Activated naive CD4-positive, alpha-beta T cell treated with anti-CD3 and anti-CD28 coated beads, Interleukin-2, amount 50 U/mL, for 72 hours (primary cell): ENCODE data around the gene KCNQ1OT1. TPM values are rescaled to one million over a fixed set of nuclear protein-coding genes. Genes with fewer than 3 reads are reported as not detected.

Source experiments
- ATAC-seq, 2 donors: fragments of 150-1000 bp; cut with Tn5 transposase; 2 replicates each; pipeline ENCODE4 v1.10.0; 2021; ENCODE audit warnings: mild to moderate bottlenecking in 2 of 2, moderate library complexity in 2 of 2
- DNase-seq, 2 donors: peaks; one replicate each; pipeline ENCODE4 v3.0.0; 2021 to 2022; ENCODE audit warnings: low spot score in 2 of 2
- H3K27ac Mint-ChIP-seq, 2 donors: one replicate each; pipeline ENCODE4 v1.8.0; 2022; ENCODE audit warnings: mild to moderate bottlenecking in 2 of 2, mixed read lengths in 2 of 2
- H3K36me3 Mint-ChIP-seq, 2 donors: one replicate each; pipeline ENCODE4 v1.8.0; 2022; ENCODE audit warnings: mixed read lengths in 2 of 2
- H3K9me3 Mint-ChIP-seq, 2 donors: one replicate each; pipeline ENCODE4 v1.8.0; 2022; ENCODE audit warnings: mixed read lengths in 2 of 2
- total RNA-seq, 2 donors: library from RNA; stranded (reverse); gene quantifications; one replicate each; pipeline ENCODE4 v1.2.3, GENCODE V29; 2022

KCNQ1OT1 gene
- total RNA-seq, 2 donors from 2014 or later: 0.30 to 0.49 TPM

DNA sequence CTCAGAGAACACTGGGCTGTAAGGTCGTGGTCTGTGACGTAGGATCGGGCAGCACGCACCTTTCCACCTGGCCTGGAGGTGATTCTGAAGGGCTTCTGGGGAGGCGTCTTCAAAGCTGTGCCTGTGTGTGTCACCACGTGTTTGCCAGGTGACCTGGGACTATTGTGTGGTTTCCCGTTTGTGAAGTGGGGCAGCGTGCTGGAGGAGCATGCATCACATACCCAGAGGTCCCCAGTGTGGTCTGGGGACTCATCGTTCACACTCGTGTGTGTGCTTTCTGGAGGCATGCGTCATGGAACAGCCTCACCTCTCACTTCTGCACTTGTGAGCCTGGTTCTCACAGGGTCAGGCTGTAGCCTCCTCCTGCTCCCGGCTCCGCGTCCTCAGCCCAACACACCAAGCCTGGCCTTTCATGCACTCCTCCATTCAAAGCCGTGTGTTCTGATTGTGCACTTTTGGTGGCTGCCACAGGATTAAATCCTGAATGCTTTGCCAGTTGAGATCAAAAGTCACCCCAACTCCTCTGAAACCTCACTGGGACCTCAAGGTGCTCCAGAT lies 106.3 kb downstream of the KCNQ1OT1 start:
- H3K36me3 Mint-ChIP-seq: peaks cover 24 to 26% of the 10 kb centered on the region in 2 donors
- peak in 1 of 2 donors; percentile 44 for DNase-seq
- ATAC-seq: no peak
- H3K27ac Mint-ChIP-seq: no peak overlapping the region
- H3K9me3 Mint-ChIP-seq: peaks cover 11 to 27% of the 10 kb centered on the region in 2 donors

DNA sequence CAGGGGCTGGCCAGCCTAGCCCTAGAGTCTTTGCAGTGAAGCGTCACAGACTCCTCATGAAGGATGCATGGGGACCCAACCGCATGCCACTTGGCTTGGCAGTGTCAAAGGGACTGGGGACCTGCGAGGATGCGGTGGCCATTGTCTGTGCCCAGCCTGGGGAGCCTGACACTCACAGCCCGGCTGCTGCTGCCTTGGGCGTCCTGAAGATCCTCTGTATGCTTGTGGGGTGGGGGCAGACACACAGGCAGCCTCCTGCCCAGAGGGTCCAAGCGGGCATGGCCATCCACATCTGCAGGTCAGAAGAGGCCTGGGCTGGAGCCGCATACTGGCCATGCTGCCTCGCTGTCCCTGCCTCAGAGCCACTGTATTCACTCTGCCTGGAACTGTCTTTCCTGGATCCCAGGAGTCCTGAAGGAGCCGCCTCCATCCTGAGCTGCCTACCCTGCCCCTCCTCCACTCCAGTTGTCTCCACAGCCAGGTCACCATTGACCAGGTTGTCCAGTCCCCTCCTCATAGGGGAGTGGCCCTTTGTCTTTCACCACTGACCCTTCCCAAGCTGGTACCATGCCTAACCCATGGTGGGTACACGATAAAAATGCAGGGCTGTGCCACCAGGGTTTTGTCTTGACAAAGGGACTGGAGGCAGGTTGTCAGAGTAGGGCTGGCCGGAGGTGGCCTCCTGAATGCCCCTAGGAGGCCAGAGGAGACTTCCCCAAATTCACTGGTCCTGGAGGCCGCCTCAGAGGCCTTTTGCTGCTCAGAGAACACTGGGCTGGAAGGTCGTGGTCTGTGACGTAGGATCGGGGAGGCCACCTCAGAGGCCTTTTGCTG lies 107.0 kb downstream of the KCNQ1OT1 start:
- Mint-ChIP-seq H3K27ac (no peak overlapping the region), H3K36me3 (peaks cover 19 to 24% of the 10 kb centered on the region in 2 donors), H3K9me3 (peaks cover 11 to 21% of the 10 kb centered on the region in 2 donors)
- DNase-seq (no peak), ATAC-seq (no peak)

DNA sequence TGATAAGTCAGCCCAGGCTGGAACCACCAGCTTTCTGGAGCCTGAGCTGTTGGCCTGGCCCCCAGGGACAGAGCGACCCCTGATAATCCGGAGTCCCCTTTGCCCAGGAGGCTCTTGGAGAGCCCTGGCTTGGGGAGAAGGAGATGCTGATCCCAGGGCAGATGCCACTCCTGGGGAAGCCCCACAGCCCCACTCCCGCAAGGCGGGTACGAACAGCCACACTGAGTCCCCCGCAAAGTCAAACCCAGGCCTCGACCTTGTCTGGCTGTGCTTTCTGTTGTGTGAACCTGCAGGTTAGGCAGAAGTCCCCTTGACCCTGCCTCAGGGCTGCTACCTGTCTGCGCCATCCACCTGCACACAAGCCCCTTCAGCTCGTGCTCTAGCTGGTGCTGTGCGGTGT lies 108.0 kb downstream of the KCNQ1OT1 start:
- H3K36me3 Mint-ChIP-seq: peaks cover 13 to 24% of the 10 kb centered on the region in 2 donors

DNA sequence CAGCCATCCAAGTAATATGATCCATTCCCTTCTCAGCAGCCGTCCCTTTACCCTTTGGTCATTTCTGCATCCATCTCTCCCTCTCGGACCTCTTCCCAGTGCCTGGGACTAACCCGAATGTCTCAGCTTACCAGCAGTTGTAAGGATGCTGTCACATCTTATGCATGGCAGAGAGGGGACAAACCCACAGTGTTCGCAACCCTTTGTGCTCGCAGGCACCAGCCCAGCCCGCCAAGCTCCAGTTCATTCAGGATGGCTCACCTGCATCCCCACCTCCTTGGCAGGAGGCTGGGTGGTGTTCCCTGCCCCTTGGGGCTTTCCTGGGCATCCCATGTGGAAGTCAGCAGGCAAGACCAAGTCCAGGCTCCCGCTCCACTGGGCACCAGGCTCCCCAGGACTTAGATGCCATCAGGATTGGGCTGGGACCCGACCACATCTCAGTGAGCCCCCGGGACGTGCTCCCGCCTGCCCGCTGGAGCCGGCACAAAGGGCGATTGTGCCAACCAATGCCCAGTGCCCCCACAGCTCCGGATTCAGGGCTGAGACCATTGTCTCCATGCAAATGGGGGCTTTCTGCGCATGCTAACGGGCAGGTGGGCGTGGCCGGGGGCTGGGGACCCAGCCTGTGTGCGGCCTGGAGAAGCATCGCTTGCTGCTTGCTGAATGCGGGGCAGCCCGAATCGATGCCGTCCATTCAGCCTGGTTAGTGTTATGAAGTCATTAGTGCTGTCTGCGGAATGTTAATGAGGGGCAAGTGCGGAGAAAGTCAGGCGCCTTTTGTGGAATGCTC lies 108.6 kb downstream of the KCNQ1OT1 start:
- peaks cover 7 to 17% of the 10 kb centered on the region in 2 donors for H3K9me3 Mint-ChIP-seq
- H3K27ac Mint-ChIP-seq: no peak overlapping the region
- no peak for ATAC-seq
- peaks cover 13 to 24% of the 10 kb centered on the region in 2 donors for H3K36me3 Mint-ChIP-seq
- DNase-seq: peak; percentile 1 to 43

More for the DNA sequence above, 108.0 kb downstream of the KCNQ1OT1 start:
- Mint-ChIP-seq H3K27ac (no peak overlapping the region), H3K9me3 (peaks cover 7 to 17% of the 10 kb centered on the region in 2 donors)
- ATAC-seq: no peak
- DNase-seq: peak in 1 of 2 donors; percentile 53

DNA sequence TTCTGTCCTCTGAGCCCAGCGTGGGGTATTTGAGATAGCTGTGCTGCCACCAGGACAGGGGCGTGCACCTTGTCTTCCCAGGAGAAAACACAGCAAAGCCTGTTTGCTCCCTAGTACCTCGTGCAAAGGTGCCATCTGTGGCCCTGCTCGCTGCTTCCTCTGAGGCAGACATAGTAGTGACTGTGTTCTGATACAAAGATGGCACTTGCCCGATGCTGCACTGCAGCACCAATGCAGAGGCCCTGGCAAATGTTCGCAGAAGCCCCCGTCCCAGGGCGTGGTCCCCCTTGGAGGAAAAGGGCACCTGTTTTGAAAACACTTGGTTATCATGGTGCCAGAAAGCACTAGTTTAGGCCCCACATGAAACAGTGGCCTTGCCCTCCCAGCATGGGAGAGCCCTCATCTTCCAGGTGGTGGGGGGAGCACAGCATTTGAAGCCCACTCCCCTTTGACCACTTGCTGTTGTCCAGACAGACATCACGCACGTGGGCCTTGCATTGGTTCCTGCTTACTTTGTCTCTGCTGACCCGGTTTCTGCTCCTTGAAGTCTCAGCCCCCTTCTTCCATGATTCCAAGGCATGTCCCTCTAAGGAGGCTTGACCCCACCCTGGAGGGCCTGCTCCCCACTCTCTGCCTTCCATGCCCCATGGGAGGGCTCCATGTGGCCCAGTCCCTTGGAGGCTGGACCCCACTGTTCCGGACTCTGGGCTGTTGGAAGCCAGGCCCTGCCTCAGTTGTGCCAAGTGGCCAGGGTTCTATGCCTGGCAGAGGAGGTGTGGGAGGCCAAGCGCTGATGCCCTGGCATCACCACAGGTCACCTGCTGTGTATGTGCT lies 109.4 kb downstream of the KCNQ1OT1 start:
- peaks cover 3 to 12% of the 10 kb centered on the region in 2 donors for H3K9me3 Mint-ChIP-seq
- DNase-seq: peak; percentile 1 to 34
- ATAC-seq: no peak
- no peak overlapping the region for H3K27ac Mint-ChIP-seq
- peaks cover 13 to 18% of the 10 kb centered on the region in 2 donors for H3K36me3 Mint-ChIP-seq

DNA sequence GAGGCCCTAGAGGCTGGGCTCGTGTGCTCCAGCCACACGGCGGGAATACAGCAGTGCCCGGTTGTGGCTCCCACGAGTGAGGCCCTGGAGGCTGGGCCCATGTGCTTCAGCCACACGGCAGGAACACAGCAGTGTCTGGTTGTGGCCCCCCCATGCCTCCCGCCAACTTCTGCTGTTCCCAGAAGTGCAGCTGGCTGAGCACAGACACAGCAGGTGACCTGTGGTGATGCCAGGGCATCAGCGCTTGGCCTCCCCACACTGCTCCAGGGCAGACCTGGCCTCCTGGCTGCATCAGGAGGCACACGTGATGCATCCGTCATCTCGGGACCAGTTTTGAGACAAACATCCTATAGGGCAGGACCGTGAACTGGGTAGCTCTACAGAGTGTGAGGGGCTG lies 110.3 kb downstream of the KCNQ1OT1 start:
- no peak overlapping the region for H3K27ac Mint-ChIP-seq
- ATAC-seq (no peak), DNase-seq (peak in 1 of 2 donors; percentile 1)
- H3K9me3 Mint-ChIP-seq: peaks cover 1 to 9% of the 10 kb centered on the region in 2 donors
- peaks cover 10 to 12% of the 10 kb centered on the region in 2 donors for H3K36me3 Mint-ChIP-seq

DNA sequence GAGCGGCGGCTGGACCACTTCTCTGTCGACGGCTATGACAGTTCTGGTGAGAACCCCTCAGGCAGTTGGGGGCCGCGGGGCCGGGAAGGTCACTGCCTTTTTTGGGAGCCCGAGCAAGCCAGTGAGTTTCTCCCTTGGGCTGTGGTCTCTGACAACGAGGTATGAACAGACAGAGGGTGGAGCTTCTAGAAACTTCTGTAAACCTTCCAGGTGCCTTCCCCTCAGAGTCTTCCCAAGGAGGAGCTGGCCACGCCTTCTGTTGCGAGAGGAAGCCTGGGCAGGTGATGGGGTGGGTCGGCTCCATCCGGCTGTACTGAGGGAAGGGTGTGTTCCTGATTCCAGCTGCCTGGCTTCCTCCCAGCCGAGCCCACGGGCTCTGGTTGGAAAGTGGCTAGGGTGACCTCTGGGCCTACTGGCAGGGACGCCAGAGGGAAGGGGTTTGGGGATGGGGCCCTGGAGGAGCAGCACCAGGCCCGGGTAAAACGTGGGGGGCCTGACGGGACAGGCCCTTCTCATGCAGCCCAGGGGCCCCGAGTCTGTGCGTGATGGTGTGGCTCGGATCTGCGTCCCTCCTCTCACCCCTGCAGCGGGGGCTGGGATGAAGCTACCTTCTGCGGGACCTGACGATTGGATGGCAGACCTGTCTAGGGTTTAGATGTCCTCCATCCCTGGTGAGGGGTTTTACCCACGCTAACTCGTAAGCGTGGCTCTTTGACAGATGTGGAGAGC lies 110.8 kb downstream of the KCNQ1OT1 start:
- no peak for ATAC-seq
- DNase-seq: peak; percentile 1 to 47
- Mint-ChIP-seq H3K9me3 (peaks cover 0 to 4% of the 10 kb centered on the region in 2 donors), H3K36me3 (peaks cover 4 to 7% of the 10 kb centered on the region in 2 donors), H3K27ac (no peak overlapping the region)

DNA sequence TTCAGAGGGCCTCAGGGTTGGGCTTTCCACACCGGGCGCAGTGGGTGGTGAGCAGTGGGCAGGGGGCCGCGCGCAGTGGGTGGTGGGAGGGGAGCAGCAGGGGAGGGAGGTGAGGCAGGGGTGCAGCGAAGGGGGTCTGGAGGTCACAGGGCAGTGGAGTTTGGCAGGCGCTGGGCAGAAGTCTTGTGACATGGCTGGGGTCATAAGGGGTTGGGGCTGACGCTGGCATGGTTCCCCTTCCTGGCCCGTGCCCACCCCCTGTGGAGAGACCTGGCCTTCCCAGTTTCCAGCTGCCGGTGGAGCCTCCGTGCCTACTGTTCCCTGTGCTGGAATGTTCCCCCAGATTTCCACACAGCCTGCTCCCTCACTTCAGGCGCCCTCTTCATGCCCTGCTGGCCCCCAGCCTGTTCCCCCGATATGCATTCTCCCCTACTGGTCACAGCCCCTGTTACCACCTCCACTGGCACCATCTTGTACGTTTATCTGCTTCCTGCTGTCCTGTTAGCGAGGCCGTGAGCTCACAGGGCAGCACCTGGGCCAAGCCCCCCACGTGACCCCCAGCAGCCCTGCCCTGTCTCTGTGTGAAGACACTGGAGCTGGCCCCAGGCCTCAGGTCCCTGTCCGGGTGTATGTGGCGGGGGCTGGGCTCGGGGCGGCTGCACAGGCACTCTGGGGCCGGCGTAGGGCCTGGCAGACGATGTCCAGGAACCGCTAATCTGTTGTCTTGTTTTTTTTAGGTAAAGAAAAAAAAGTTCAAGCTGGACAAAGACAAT lies 111.6 kb downstream of the KCNQ1OT1 start:
- Mint-ChIP-seq H3K9me3 (no peaks in the 10 kb centered on the region), H3K36me3 (no peaks in the 10 kb centered on the region), H3K27ac (no peak overlapping the region)
- peak; percentile 1 to 43 for DNase-seq
- ATAC-seq: no peak

DNA sequence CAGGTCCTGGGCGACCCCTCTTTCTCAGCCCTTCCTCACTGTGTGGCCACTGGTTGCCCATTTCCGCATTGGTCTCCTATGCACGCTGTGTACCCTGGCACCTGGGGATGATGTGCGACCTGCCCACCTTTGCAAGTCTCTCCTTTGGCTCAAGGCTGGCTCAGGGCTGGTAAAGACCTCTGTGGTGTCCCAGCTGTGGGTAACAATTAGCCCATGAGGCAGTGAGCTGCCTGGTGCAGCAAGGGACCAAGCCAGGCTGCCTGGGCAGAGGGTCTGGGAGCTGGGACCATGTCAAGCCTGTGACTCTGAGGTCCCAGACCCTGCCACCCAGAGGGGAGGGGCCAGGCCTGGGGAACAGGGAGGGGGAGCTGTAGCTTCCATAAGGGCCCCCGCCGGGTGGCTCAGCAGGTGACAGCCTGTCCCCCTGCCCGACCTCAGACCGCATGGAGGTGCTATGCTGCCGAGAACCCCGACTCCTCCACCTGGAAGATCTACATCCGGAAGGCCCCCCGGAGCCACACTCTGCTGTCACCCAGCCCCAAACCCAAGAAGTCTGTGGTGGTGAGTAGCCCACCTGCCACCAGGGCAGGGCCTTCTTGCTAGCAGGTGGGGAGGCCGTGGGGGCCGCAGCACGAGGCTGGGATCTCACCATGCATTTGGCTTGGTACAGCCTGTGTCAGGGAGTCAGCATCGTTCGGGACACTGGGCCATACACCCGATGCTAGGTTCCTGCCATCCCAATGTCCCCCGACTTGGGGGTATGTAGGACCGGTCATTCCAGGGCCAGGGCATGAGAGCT lies 112.5 kb downstream of the KCNQ1OT1 start:
- Mint-ChIP-seq H3K36me3 (no peaks in the 10 kb centered on the region), H3K9me3 (no peaks in the 10 kb centered on the region), H3K27ac (no peak overlapping the region)
- peak; percentile 2 to 48 for DNase-seq
- ATAC-seq: no peak

DNA sequence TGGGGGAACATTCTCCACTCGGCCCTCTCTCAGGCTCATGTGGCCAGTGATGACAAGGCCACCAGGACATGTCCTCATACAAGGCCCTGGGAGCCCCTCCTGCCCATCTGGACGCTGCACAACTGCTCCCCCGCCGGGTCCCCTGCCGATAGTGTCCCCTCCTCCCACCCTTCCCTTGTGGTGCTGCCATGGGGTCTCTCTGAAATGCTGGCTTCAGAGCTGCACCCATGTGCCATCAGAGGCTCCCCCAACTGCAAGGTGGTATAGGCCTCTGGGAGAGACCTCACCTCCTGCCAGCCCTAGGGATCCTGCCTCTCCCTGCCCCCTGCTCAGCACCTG lies 113.0 kb downstream of the KCNQ1OT1 start:
- no peaks in the 10 kb centered on the region for H3K9me3 Mint-ChIP-seq
- no peak overlapping the region for H3K27ac Mint-ChIP-seq
- ATAC-seq: no peak
- no peaks in the 10 kb centered on the region for H3K36me3 Mint-ChIP-seq
- DNase-seq: peak in 1 of 2 donors; percentile 0

DNA sequence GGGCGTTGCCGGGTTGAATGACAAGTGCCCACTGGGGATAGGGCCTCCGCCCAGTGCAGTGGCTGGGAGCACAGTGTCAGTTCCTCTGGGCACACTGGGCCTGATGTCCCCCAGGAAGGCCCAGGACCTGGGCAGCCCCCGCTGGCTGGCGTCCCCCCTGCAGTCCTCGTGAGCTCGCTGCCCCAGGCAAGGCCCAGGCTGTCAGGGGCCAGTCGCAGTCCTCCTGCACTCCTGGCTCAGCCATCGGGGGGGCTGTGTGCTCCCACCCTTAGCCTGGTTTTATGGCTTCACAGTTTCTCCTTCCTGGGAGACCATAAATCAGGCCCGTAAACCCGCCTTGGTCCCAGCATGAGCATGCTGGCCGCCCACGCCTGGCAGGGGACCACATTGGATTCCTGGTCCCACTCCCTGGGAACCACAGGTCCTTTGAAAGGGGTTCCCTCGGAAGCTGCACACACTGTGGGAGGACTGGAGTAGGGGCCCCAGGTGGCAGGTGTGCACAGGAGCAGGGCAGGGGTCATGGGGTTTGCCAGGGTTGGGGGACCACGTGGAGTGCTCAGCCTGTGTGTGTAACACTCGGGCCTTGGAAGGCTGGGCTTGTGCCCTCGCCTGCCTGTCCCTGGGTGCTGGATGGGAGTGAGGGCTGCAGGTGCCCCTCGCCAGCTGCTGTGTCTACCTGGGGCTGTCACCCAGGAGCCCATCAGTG lies 113.6 kb downstream of the KCNQ1OT1 start:
- peak; percentile 1 to 48 for DNase-seq
- no peaks in the 10 kb centered on the region for H3K9me3 Mint-ChIP-seq

DNA sequence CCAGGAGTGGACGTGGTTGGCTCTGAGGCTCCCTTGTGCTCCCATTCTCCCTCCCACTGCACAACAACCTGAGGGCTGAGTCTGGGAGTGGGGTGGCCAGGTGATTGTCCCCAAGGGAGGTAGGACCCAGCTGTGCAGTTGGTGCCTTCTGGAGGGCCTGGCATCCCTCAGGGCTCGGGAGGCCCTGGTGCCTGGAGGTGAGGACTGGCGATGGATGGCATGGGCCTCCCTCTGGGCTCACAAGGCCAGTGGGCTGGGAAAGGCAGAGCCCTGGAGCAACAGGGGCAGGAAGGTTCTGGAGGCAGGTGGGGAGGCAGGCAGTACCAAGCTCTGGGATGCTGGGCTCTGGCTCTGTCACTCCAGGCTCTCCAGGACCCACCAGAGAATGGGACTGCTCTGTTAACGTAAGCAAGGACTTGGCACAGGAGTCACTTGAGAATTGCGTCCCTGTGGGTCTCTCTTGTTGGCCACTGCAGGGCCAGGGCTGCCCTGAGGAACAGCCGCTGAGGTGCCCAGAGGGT lies 114.2 kb downstream of the KCNQ1OT1 start:
- Mint-ChIP-seq H3K36me3 (no peaks in the 10 kb centered on the region), H3K9me3 (no peaks in the 10 kb centered on the region), H3K27ac (no peak overlapping the region)
- DNase-seq (peak in 1 of 2 donors; percentile 38), ATAC-seq (no peak)

More for the DNA sequence above, 113.6 kb downstream of the KCNQ1OT1 start:
- ATAC-seq: no peak
- Mint-ChIP-seq H3K27ac (no peak overlapping the region), H3K36me3 (no peaks in the 10 kb centered on the region)

DNA sequence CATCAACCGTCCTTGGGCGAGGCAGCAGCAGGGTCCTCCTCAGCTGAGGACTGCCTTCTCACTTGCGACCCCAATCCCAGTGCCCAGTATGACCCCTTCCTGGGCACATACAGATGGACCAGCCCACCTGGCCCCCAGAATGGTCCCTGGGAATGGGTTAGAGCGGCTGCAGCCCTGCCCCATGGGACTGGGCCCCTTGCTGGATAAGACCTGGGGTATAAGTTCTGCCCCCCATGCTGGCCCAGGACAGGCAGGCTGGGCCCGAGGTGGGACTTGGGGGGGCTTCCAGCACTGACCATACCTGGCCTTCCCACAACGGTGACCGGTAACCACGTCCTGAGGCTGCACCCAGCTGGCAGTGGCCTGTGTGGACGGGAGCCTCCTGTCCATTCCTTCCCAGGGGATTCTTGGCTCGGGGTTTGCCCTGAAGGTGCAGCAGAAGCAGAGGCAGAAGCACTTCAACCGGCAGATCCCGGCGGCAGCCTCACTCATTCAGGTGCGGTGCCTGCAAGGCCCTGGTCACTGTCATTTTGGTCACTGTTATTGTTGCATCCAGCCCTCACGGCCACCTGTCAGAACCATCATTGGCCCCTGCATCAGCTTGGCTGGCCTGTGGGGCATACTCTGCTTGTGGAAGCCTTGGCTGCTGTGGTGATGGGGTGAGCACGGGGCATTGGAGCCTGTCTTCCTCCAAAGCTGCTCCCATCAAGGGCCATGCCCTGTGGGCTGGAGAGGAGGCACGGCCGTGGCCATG lies 114.8 kb downstream of the KCNQ1OT1 start:
- Mint-ChIP-seq H3K36me3 (no peaks in the 10 kb centered on the region), H3K27ac (no peak overlapping the region), H3K9me3 (no peaks in the 10 kb centered on the region)
- ATAC-seq (no peak), DNase-seq (peak in 1 of 2 donors; percentile 50)
